B cell (primary cell): Measurements from ENCODE around the gene TTC22.

Experiments used
- EZH2 ChIP-seq: IDR thresholded peaks from 2 replicates; pipeline ENCODE4 v1.6.1; 2012; ENCODE audit warnings: borderline replicate concordance, low read depth, mild to moderate bottlenecking, moderate library complexity, low read length; ENCODE audit not compliant: insufficient read depth, poor library complexity, severe bottlenecking
- TF ChIP-seq, protein P1 (sequence below): fragments of 200-600 bp; IDR thresholded peaks from one replicate; pipeline ENCODE4 v1.8.0; 2022; ENCODE audit warnings: antibody characterized with exemption, mild to moderate bottlenecking

DNA sequence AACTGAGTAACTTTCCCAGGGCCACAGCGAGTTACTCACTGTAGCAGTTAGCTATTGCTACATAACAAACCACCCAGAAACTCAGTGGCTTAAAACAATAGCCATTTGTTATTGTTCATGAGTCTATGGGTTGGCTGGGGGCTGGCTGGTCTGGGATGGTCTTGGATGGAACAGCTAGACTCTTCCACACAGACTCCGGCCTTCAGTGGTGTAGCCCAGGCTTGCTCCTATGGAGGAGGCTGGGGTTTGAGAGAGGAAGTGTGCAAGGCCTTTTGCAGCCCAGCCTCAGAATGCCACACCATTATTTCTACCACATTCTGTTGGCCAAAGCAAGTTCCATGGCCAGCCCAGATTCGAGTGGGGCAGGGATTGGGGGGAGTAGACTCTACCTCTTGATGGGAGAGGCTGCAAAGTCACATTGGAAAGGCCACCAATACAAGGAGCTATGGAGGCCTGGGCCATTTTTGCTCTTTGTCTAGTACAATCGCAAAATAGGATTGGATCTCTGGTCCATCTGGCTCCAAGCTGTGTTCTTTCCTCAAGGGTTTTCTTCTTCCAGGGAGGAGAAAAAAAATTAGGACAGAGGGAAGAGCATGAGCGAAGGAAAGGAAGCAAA, 37.5 kb upstream of the TTC22 start:
- TF ChIP-seq, protein P1, sequence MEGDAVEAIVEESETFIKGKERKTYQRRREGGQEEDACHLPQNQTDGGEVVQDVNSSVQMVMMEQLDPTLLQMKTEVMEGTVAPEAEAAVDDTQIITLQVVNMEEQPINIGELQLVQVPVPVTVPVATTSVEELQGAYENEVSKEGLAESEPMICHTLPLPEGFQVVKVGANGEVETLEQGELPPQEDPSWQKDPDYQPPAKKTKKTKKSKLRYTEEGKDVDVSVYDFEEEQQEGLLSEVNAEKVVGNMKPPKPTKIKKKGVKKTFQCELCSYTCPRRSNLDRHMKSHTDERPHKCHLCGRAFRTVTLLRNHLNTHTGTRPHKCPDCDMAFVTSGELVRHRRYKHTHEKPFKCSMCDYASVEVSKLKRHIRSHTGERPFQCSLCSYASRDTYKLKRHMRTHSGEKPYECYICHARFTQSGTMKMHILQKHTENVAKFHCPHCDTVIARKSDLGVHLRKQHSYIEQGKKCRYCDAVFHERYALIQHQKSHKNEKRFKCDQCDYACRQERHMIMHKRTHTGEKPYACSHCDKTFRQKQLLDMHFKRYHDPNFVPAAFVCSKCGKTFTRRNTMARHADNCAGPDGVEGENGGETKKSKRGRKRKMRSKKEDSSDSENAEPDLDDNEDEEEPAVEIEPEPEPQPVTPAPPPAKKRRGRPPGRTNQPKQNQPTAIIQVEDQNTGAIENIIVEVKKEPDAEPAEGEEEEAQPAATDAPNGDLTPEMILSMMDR: no peak
- no peak for TF ChIP-seq EZH2
